Measurements from ENCODE around the gene FBXO42. TPM values are rescaled to one million over a fixed set of nuclear protein-coding genes. Genes with fewer than 3 reads are reported as not detected.
A peak's percentile ranks its signal among the peaks of the same experiment; 100 is the strongest.

The FBXO42 gene
- total RNA-seq, 4 donors from 2014 or later: 21.0 to 30.3 (median 23.0) TPM

GRCh38 chr1:16204634-16205333, 147.5 kb downstream of the FBXO42 start:
- Histone ChIP-seq H3K9me3 (no peaks in the 10 kb centered on the region), H3K27ac (peak overlapping the region in 1 of 2 donors; percentile 97), H3K27me3 (no peaks in the 10 kb centered on the region), H3K36me3 (no peaks in the 10 kb centered on the region), H3K4me1 (peaks cover 0 to 7% of the 10 kb centered on the region in 2 donors), H3K4me3 (no peak overlapping the region)
- intact Hi-C loops (cut with DNase I; ENCODE audit: low total_unique reads): loop anchor here (10.0 kb wide), 1 partner anchor 160 kb away; the partner anchor contains the start of gene SZRD1
- DNase-seq: peak in 1 of 2 donors; percentile 53
- TF ChIP-seq, protein P1, sequence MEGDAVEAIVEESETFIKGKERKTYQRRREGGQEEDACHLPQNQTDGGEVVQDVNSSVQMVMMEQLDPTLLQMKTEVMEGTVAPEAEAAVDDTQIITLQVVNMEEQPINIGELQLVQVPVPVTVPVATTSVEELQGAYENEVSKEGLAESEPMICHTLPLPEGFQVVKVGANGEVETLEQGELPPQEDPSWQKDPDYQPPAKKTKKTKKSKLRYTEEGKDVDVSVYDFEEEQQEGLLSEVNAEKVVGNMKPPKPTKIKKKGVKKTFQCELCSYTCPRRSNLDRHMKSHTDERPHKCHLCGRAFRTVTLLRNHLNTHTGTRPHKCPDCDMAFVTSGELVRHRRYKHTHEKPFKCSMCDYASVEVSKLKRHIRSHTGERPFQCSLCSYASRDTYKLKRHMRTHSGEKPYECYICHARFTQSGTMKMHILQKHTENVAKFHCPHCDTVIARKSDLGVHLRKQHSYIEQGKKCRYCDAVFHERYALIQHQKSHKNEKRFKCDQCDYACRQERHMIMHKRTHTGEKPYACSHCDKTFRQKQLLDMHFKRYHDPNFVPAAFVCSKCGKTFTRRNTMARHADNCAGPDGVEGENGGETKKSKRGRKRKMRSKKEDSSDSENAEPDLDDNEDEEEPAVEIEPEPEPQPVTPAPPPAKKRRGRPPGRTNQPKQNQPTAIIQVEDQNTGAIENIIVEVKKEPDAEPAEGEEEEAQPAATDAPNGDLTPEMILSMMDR (IDR thresholded peaks at IDR 0.05): peak in 3 of 4 experiments; percentile 14 to 42 (median 18)
- no peak for TF ChIP-seq POLR2A (IDR thresholded peaks at IDR 0.05)

DNA sequence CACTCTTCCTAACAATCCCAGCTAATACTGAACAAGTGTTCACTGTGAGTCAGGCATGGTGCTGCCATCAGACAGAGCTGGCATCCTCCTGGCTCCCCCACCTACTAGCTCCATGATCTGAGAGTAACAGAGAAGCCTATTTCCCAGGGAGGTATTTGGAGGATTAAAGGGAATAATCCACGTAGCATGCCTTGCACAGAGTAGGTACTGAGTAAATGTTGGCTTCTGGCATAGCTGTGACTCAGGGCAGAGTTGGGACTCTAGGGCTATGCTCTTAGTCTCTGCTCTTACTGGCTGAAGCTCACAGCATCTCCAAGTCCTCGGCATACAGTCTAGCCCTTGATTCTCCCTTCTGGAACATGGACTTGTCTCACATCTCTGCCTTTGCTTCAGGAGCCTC, 148.1 kb downstream of the FBXO42 start:
- H3K27ac ChIP-seq: no peak overlapping the region
- H3K4me1 ChIP-seq: peaks cover 0 to 7% of the 10 kb centered on the region in 2 donors
- no peaks in the 10 kb centered on the region for H3K27me3 ChIP-seq
- no peak for DNase-seq
- H3K9me3 ChIP-seq: no peaks in the 10 kb centered on the region
- H3K4me3 ChIP-seq: no peak overlapping the region
- H3K36me3 ChIP-seq: no peaks in the 10 kb centered on the region
- no peak for TF ChIP-seq POLR2A (IDR thresholded peaks at IDR 0.05)
- TF ChIP-seq, protein P1 (IDR thresholded peaks at IDR 0.05): no peak
- intact Hi-C loops (cut with DNase I; ENCODE audit: low total_unique reads): loop anchor here (10.0 kb wide), 1 partner anchor 161 kb away; the partner anchor contains the start of gene SZRD1

GRCh38 chr1:16203550-16203949, 148.7 kb downstream of the FBXO42 start:
- no peak for TF ChIP-seq POLR2A (IDR thresholded peaks at IDR 0.05)
- TF ChIP-seq, protein P1 (IDR thresholded peaks at IDR 0.05): no peak
- Histone ChIP-seq H3K36me3 (no peaks in the 10 kb centered on the region), H3K4me3 (no peak overlapping the region), H3K9me3 (no peaks in the 10 kb centered on the region), H3K27ac (no peak overlapping the region), H3K27me3 (no peaks in the 10 kb centered on the region), H3K4me1 (peaks cover 0 to 7% of the 10 kb centered on the region in 2 donors)
- DNase-seq: no peak
- intact Hi-C loops (cut with DNase I; ENCODE audit: low total_unique reads): loop anchor here (10.0 kb wide), 1 partner anchor 161 kb away; the partner anchor contains the start of gene SZRD1

- intact Hi-C loops (cut with DNase I; ENCODE audit: low total_unique reads): loop anchor here (10.0 kb wide), 1 partner anchor 162 kb away; the partner anchor contains the start of gene SZRD1
Measured at GRCh38 chr1:16202281-16203210, 149.7 kb downstream of the FBXO42 start.

More at GRCh38 chr1:16202281-16203210, 149.7 kb downstream of the FBXO42 start:
- H3K36me3 ChIP-seq: no peaks in the 10 kb centered on the region
- no peak for DNase-seq
- H3K27me3 ChIP-seq: no peaks in the 10 kb centered on the region
- TF ChIP-seq, protein P1 (IDR thresholded peaks at IDR 0.05): no peak
- no peak for TF ChIP-seq POLR2A (IDR thresholded peaks at IDR 0.05)
- H3K4me3 ChIP-seq: no peak overlapping the region
- H3K4me1 ChIP-seq: peaks cover 0 to 4% of the 10 kb centered on the region in 2 donors
- H3K9me3 ChIP-seq: no peaks in the 10 kb centered on the region
- H3K27ac ChIP-seq: peak overlapping the region in 1 of 2 donors; percentile 9
